ENCODE data around the gene SH3YL1. TPM values are rescaled to one million over a fixed set of nuclear protein-coding genes. Genes with fewer than 3 reads are reported as not detected.
"Not testable (repeated sequence)": the region's sequence is repeated elsewhere in the genome, so short reads cannot be mapped to it uniquely, and the experiment has no call there.

SH3YL1 gene
- total and polyA plus RNA-seq, 4 donors = 35.1 to 121 (median 54.3) TPM

DNA sequence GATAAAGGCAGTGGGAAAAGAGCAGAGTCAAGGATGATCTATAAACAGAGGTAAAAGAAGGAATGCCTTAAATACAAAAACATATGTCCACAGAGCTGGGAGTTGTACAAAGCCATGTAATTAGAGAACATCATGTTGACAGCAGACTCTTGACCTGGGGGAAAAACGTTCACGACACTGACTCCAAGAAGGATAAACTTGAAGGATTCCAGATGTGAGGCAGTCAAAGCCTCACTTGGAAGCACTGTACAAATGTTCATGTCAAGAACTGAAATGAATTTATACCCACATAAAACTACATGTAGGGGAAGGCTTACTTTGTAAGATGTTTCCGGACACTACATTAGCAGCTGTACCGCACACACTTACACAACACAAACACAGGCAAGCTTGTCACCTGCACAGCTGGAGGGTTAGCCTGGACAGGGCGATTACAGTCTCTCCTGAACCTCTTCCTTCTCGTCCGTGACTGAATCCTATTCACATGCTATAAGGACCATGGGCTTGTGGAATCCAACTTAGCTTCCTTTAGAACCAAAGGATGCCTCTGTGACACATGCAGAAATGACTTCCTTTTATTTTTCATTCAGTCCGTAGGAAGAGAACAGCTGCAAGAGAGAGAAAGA lies 88.6 kb downstream of the SH3YL1 start:
- Histone ChIP-seq H3K27ac (ENCODE audit: low read depth in 1 of 2, low read length in 1 of 2) (no peak overlapping the region), H3K9me3 (ENCODE audit: control insufficient read depth in 4 of 4, insufficient read depth in 3 of 4, low read length in 3 of 4) (no peaks in the 10 kb centered on the region), H3K36me3 (ENCODE audit: control insufficient read depth in 4 of 4, insufficient read depth in 4 of 4, low read length in 4 of 4) (no peaks in the 10 kb centered on the region), H3K9ac (ENCODE audit: insufficient read depth in 1 of 2, low read length in 2 of 2) (no peak overlapping the region), H3K4me3 (no peak overlapping the region), H3K4me1 (ENCODE audit: control insufficient read depth in 5 of 5, insufficient read depth in 5 of 5, low read length in 5 of 5) (peaks cover 0 to 14% (median 3%) of the 10 kb centered on the region in 5 donors), H3K27me3 (ENCODE audit: control insufficient read depth in 3 of 3, insufficient read depth in 3 of 3, low read length in 2 of 3) (peaks cover 0 to 2% (median 0%) of the 10 kb centered on the region in 3 donors)
- no peak for ATAC-seq (ENCODE audit: insufficient read depth, low FRiP score)
- TF ChIP-seq, protein P1, sequence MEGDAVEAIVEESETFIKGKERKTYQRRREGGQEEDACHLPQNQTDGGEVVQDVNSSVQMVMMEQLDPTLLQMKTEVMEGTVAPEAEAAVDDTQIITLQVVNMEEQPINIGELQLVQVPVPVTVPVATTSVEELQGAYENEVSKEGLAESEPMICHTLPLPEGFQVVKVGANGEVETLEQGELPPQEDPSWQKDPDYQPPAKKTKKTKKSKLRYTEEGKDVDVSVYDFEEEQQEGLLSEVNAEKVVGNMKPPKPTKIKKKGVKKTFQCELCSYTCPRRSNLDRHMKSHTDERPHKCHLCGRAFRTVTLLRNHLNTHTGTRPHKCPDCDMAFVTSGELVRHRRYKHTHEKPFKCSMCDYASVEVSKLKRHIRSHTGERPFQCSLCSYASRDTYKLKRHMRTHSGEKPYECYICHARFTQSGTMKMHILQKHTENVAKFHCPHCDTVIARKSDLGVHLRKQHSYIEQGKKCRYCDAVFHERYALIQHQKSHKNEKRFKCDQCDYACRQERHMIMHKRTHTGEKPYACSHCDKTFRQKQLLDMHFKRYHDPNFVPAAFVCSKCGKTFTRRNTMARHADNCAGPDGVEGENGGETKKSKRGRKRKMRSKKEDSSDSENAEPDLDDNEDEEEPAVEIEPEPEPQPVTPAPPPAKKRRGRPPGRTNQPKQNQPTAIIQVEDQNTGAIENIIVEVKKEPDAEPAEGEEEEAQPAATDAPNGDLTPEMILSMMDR (IDR thresholded peaks at IDR 0.05; ENCODE audit: control extremely low read depth, extremely low read depth) = no peak
- 57 to 66% methylated on average over 8 of the region's 8 CpGs for WGBS, 2 donors
- DNase-seq = peak in 1 of 3 donors; percentile 41

DNA sequence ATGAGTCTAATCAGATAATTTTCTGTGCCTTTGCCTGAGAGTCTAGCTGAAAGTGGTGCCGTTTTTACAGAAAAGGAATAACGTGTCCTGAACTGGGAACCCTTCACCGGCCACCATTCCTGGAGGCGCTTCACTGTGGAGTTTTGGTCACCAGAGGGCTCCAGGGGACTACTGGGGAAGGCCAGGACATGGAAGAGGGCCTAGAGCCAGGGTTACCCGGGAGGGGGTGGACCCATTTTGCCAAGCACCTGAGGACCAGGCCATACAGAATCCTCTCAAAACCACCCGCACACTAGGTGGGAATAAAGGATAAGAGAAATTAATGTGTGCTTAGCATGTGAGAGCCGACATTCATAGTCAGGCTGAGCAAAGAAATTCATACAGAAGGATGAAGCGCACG lies 91.7 kb downstream of the SH3YL1 start:
- not testable (repeated sequence) for H3K9me3 ChIP-seq (ENCODE audit: control insufficient read depth in 4 of 4, insufficient read depth in 3 of 4, low read length in 3 of 4); H3K9ac ChIP-seq (ENCODE audit: insufficient read depth in 1 of 2, low read length in 2 of 2); ATAC-seq (ENCODE audit: insufficient read depth, low FRiP score); H3K36me3 ChIP-seq (ENCODE audit: control insufficient read depth in 4 of 4, insufficient read depth in 4 of 4, low read length in 4 of 4); H3K4me3 ChIP-seq; H3K27ac ChIP-seq (ENCODE audit: low read depth in 1 of 2, low read length in 1 of 2); H3K27me3 ChIP-seq (ENCODE audit: control insufficient read depth in 3 of 3, insufficient read depth in 3 of 3, low read length in 2 of 3)
- DNase-seq = peak; percentile 29 to 35 (median 33)
- WGBS, 2 donors = 61 to 74% methylated on average over 9 of the region's 9 CpGs
- H3K4me1 ChIP-seq (ENCODE audit: control insufficient read depth in 5 of 5, insufficient read depth in 5 of 5, low read length in 5 of 5) = peaks cover 0 to 14% (median 3%) of the 10 kb centered on the region in 5 donors
- TF ChIP-seq, protein P1 (IDR thresholded peaks at IDR 0.05; ENCODE audit: control extremely low read depth, extremely low read depth) = peak; percentile 14

DNA sequence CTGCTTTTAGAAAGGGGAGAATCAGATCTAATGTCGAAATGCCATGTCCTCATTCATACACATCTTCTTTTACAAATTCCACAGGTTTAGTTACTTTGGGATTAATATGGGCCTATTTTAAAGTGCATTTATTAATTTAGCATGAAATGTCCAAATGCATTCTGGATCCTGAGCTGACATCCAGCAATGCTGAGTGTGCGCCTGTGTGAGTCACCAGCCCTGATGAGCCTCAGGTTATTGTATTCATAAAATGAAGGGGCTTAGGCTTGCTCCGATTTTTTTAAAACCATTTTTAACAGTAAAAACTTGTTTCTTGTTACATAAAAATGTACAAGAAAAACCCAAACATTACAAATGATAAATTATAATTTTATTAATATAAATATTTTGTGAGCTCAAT lies 94.1 kb downstream of the SH3YL1 start:
- Histone ChIP-seq H3K4me1 (ENCODE audit: control insufficient read depth in 5 of 5, insufficient read depth in 5 of 5, low read length in 5 of 5) (peaks cover 0 to 3% (median 0%) of the 10 kb centered on the region in 5 donors), H3K4me3 (no peak overlapping the region), H3K27ac (ENCODE audit: low read depth in 1 of 2, low read length in 1 of 2) (no peak overlapping the region), H3K27me3 (ENCODE audit: control insufficient read depth in 3 of 3, insufficient read depth in 3 of 3, low read length in 2 of 3) (peaks cover 0 to 2% (median 0%) of the 10 kb centered on the region in 3 donors), H3K9me3 (ENCODE audit: control insufficient read depth in 4 of 4, insufficient read depth in 3 of 4, low read length in 3 of 4) (no peaks in the 10 kb centered on the region), H3K9ac (ENCODE audit: insufficient read depth in 1 of 2, low read length in 2 of 2) (no peak overlapping the region), H3K36me3 (ENCODE audit: control insufficient read depth in 4 of 4, insufficient read depth in 4 of 4, low read length in 4 of 4) (no peaks in the 10 kb centered on the region)
- TF ChIP-seq, protein P1 (IDR thresholded peaks at IDR 0.05; ENCODE audit: control extremely low read depth, extremely low read depth) = no peak
- DNase-seq = no peak
- no peak for ATAC-seq (ENCODE audit: insufficient read depth, low FRiP score)
- WGBS, 2 donors = 89 to 90% methylated on average over 3 of the region's 3 CpGs

Other genes with a start within 250 kb of the SH3YL1 start
- 1 to 10 TPM; 3.0 to 9.7 TPM for gene FAM110C, start 217.5 kb downstream of the SH3YL1 start, total RNA-seq
- gene FAM110C, start 217.5 kb downstream of the SH3YL1 start, polyA plus RNA-seq = 1 to 10 TPM; 2.8 to 3.3 TPM
- 100 to 1,000 TPM in 1 of 2 donors, 10 to 100 TPM in 1; 81.3 to 136 TPM for gene ACP1, start 915 bp upstream of the SH3YL1 start, total RNA-seq
- gene ACP1, start 915 bp upstream of the SH3YL1 start, polyA plus RNA-seq = 10 to 100 TPM; 66.0 to 68.7 TPM
- 10 to 100 TPM; 17.5 to 20.7 TPM for gene ALKAL2, start 24.1 kb upstream of the SH3YL1 start, total RNA-seq
- gene ALKAL2, start 24.1 kb upstream of the SH3YL1 start, polyA plus RNA-seq = 10 to 100 TPM; 13.4 to 31.3 TPM

All from lung (tissue), 12 donors.